HG02852 (cell line): ENCODE measurements around the gene PIGC.

Experiments
- ATAC-seq: cut with Tn5 transposase; IDR thresholded peaks from one replicate; pipeline ENCODE4 v1.9.1; 2021; ENCODE audit warnings: mild to moderate bottlenecking, moderate library complexity; ENCODE audit not compliant: unreplicated experiment

The PIGC gene

GRCh38 chr1:172443666-172444453 lies at the start of gene PIGC:
PIGC (minus strand) TSS chr1:172444069; CDS start chr1:172442622, 1,447 bp downstream.
- ATAC-seq: peak; percentile 100

DNA sequence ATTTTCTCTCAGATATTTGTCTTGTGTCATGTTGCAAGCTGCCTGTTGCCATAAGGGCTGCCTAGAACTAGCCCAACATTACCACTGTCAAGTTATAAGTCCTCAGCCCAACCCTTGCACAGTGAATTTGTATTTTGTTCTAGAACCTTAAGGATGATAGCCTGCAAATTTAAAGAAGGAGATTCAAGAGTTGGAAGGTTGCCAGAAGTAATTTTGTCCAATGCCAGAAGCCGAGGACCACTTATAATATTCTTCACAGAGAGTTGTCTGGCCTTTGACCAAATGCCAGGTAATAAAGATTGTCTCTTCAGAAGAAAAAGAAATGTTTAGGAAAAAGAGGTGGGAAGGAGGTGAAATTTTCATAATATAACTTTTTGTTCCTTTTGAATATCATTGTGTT lies 48.6 kb upstream of the PIGC start:
- no peak for ATAC-seq

DNA sequence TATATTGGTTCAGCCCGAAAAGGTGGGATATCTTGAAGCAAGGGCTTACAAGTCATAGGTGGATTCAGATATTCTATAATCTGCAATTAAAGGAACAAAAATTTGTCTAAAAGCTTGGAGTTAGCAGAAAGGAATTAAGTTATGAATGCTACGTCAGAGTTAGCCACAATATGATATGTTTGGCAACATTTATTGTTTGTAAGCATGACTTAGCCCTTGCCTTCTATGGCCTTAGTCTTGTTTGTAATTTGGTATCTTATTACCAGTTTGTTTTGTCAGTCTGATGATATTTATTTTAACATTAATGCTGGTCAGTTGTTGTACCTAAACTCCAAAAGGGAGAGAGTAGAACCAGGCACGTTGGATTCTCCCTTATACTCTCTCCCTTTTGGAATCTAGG lies 46.0 kb upstream of the PIGC start:
- no peak for ATAC-seq

GRCh38 chr1:172488393-172488792 lies 44.5 kb upstream of the PIGC start:
- ATAC-seq: no peak

GRCh38 chr1:172487550-172487949 lies 43.7 kb upstream of the PIGC start:
- ATAC-seq: no peak

DNA sequence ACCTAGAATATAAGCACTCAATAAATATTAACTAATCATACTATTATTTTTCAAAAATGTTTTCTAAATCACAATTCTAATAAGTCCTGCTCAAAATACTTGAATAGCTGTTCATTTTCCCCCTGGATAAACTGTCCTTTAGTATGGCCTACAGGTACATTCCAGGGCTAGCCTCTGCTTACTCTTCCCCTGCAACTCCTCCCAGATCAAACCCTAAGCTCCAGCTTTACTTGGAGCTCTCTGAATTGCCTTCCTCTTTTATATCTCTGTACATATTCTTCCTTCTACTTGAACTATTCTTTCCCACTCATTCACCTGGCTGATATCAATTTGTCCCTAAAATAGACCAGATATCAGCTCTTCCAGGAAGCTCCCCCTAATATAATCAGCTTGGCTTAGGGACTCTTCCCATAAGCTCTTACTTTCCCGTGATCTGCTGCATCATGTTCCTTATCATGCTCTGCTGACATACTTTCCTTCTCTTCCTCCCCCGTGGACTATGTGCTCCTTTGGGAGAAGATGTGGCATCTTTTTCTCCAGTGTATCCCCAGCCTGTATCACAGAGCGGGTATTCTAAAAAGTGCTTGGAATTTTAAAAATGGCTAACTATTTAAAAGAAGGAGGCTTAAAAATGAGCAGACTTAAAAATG lies 43.1 kb upstream of the PIGC start:
- no peak for ATAC-seq

DNA sequence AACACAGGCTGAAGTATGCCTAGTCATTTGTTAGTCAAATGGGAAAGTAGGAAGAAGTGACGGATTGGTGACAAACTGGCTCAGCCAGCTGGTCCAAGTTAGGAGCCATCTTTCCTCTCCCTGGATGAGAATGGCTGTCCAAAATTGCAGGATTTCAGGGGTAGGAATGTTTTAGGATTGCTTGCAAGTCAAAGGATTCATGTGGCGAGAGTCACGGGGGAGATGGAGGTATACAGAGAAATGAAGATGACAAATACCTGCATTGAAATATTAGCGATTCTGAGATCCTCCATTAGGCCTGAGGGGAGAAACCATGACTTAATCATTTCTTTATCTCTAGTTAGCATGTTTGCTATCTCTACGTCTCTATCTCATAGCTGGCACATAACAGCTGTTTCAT lies 41.8 kb upstream of the PIGC start:
- no peak for ATAC-seq

DNA sequence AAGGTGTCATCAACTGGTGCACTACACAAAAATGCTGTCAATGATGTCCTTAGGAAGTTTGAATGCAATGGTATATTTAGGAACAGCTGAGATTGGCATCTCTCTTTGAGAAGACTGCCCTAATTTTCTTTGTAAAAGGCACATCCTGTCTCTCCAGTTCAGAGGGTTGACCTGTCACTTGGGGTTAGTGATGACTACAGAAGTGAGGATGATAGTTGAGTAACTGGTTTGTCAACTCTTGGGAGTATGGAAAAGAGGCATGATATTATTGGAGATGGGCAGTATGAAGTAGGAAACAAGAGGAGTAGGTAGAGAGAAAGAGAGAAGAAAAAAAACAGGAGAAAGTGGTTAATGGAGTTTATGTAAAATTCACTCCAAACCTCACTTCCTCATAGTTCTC lies 40.4 kb upstream of the PIGC start:
- ATAC-seq: no peak

DNA sequence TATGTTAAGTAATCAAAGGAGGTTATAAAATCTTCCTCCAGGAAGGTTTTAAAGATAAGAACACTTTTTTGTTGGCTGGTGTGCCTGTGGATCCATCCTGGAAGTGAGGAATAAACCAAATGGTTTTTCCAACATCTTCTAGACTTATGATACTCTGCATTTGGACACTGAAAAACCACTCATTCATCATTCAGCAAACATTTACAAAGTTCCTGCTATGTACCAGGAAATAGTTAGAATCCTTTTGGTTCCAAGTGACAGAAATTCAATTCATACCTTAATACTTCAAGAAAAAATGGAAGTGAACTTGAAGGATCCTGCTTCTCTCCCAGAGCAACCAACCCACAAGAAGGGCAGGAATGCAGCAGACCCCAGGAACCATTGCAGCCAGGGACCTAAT lies 39.6 kb upstream of the PIGC start:
- no peak for ATAC-seq

GRCh38 chr1:172482044-172482443 lies 38.2 kb upstream of the PIGC start:
- ATAC-seq: no peak

- ATAC-seq: no peak
These were observed 36.6 kb upstream of the PIGC start for GRCh38 chr1:172480431-172480830.

DNA sequence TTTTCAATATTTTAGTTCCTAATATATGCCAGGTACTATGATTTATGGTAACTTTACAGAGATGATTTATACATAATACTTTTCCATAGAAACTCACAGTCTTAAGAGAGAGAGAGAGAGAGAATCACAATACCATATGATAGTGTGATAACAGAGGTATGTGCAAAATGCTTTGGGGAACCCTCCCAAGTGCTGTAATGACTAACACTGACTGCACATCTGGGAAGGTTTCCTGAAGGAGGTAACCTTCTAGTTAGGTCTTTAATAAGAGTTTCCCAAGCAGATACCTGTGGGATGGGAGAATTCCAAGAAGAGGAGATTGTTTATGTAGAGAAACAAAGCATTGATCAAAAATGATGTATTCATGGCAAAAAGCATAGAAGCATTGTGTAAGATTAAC lies 34.6 kb upstream of the PIGC start:
- ATAC-seq: no peak

DNA sequence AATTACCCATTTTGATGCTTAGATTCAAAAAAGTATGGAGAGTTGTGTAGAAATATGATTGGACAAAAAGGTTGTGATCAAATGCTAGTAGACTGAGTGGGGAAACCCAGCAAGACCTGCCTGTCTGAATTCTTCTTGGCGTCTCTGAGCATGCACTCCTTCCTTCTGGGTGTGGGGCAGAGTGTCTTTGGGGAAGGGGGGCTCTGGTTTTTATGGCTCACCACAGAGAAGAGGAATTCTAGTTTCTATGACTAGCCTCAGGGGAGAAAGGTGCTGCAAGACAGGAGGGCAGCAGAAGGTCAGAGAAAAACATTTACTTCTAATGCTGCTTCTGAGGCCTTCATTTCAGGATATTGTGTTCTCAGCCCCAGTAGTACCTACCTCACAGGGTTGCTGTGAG lies 33.9 kb upstream of the PIGC start:
- no peak for ATAC-seq

GRCh38 chr1:172477216-172477615 lies 33.3 kb upstream of the PIGC start:
- ATAC-seq: no peak

DNA sequence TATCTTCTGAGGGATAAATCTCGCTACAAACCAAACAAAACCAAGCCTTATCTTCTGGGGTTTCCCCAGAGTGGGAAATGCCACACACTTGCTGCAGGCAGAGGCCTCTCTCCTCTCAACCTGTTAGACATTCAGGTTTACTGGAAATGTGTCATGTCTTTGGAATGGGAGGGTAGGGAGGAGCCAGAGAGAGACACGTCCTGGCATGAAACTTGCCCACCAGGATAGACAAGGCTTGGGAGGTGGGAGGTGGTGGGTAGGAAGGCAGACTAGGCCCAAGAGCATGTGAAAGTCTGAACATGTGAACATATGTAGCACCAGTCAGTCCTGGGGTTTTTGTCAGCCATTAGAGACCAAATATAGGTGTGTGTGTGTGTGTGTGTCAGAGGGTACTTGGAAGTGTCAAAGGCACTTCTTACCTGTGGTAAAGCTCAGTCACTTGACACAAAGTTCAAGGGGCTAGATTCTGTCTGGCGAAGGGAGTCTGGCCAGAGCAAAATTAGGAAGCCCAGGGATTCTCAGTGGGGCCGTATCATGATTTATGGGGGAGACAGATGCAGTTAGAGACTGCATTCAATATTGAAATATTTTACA lies 32.4 kb upstream of the PIGC start:
- no peak for ATAC-seq

DNA sequence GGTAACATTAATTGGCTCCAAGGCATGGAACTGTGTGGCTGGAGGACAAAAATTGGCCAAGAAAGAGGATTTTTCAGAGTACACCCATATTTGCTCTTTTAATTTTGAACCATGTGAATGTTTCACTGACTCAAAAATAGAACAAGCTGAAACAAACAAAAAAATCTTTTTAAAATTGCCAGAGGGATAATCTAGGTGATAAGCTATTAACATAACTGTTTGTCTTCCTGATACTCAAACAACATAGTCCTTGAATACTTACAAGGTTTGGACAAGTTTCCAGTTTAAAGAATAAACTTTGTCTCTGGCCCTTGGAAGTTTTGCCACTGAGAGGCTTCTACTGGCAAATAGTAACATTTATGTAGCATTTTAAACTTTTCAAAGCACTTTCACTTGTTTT lies 30.0 kb upstream of the PIGC start:
- no peak for ATAC-seq

- no peak for ATAC-seq
These were observed 29.4 kb upstream of the PIGC start for GRCh38 chr1:172473302-172473701.

GRCh38 chr1:172472495-172472894 lies 28.6 kb upstream of the PIGC start:
- no peak for ATAC-seq

GRCh38 chr1:172471666-172472065 lies 27.8 kb upstream of the PIGC start:
- no peak for ATAC-seq

GRCh38 chr1:172470149-172470548 lies 26.3 kb upstream of the PIGC start:
- no peak for ATAC-seq

GRCh38 chr1:172469717-172470116 lies 25.8 kb upstream of the PIGC start:
- ATAC-seq: no peak

GRCh38 chr1:172468296-172468695 lies 24.4 kb upstream of the PIGC start:
- no peak for ATAC-seq
